K562 (cell line): Measurements from ENCODE around the gene MLLT11. TPM values are rescaled to one million over a fixed set of nuclear protein-coding genes. Genes with fewer than 3 reads are reported as not detected.
A peak's percentile ranks its signal among the peaks of the same experiment; 100 is the strongest.

Experiments
- ATF7 ChIP-seq: fragments of 450-650 bp; IDR thresholded peaks from 2 replicates; pipeline ENCODE4 v1.7.1; 2014; ENCODE audit warnings: mild to moderate bottlenecking, moderate library complexity
- CBX5 ChIP-seq: IDR thresholded peaks from 2 replicates; pipeline ENCODE4 v1.6.1; 2014; ENCODE audit warnings: low read depth, borderline replicate concordance
- CEBPB ChIP-seq: fragments of 450-650 bp; IDR thresholded peaks from 2 replicates; pipeline ENCODE4 v1.6.1; 2016; ENCODE audit warnings: missing genetic modification characterization, missing compliant biosample characterization
- DACH1 ChIP-seq: fragments of 450-650 bp; IDR thresholded peaks from 2 replicates; pipeline ENCODE4 v1.6.1; 2018; ENCODE audit not compliant: partially characterized antibody
- FOXM1 ChIP-seq, 2 experiments: fragments of 450-650 bp in 1 of 2; sonication (generic) in 1 of 2; formaldehyde crosslinking in 1 of 2; IDR thresholded peaks; 2 replicates each; pipeline versions ENCODE4 v1.6.1 to v1.9.0; 2017 to 2022; ENCODE audit warnings: low read depth in 2 of 2, mild to moderate bottlenecking in 2 of 2, missing genetic modification reagents in 1 of 2, moderate library complexity in 1 of 2
- HCFC1 ChIP-seq: IDR thresholded peaks from 2 replicates; pipeline ENCODE4 v1.6.1; 2012; ENCODE audit warnings: low read depth, low read length, improper control_type of control experiment
- KDM2B ChIP-seq: fragments of 250-450 bp; sonication (Bioruptor Pico); IDR thresholded peaks from 2 replicates; pipeline ENCODE4 v1.8.0; 2021; ENCODE audit warnings: mild to moderate bottlenecking, moderate library complexity
- MXI1 ChIP-seq: IDR thresholded peaks from 2 replicates; pipeline ENCODE4 v1.6.1; 2011; ENCODE audit warnings: low read depth, mild to moderate bottlenecking, improper control_type of control experiment, low read length
- NR4A1 ChIP-seq, 2 experiments: fragments of 250-450 bp in 1 of 2; fragments of 450-650 bp in 1 of 2; sonication (Bioruptor Pico) in 1 of 2; IDR thresholded peaks; 2 replicates each; pipeline versions ENCODE4 v1.4.0 to v1.6.1; 2016 to 2020; ENCODE audit warnings: mild to moderate bottlenecking in 2 of 2, missing compliant biosample characterization in 1 of 2, missing genetic modification characterization in 1 of 2, moderate library complexity in 1 of 2
- POLR2H ChIP-seq: IDR thresholded peaks from 2 replicates; pipeline ENCODE4 v1.6.1; 2016; ENCODE audit warnings: missing genetic modification characterization, low read depth, mild to moderate bottlenecking, control low read depth, missing compliant biosample characterization, moderate library complexity
- POLR3G ChIP-seq: IDR thresholded peaks from 2 replicates; pipeline ENCODE4 v1.6.1; 2011; ENCODE audit not compliant: insufficient read length, insufficient replicate concordance; ENCODE audit errors: extremely low read depth
- ZC3H11A ChIP-seq: IDR thresholded peaks from 2 replicates; pipeline ENCODE4 v1.6.1; 2012; ENCODE audit warnings: low read depth, low read length, improper control_type of control experiment
- polyA plus RNA-seq, 8 experiments: library from polyadenylated mRNA; depleted of rRNA in 4 of 8; stranded (reverse) in 5 of 8; unstranded in 3 of 8; fragments of >200 nt; fragmentation: Nextera tagmentation in 2 of 8; fragmentation: Illumina TruSeq in 1 of 8; extraction: Ambion mirVana in 2 of 8; extraction: Trizol in 1 of 8; gene quantifications; 2 replicates each; pipeline versions ENCODE4 v1.2.1 to v1.2.3, GENCODE V29; 2011 to 2014; ENCODE audit warnings: inconsistent platforms in 1 of 8, missing spikeins in 1 of 8
- total RNA-seq, 7 experiments: library from RNA; depleted of rRNA in 6 of 7; stranded (reverse); fragments of >200 nt in 6 of 7; fragmentation: Illumina TruSeq in 2 of 7; extraction: Trizol in 2 of 7; gene quantifications; 2 replicates each; pipeline versions ENCODE4 v1.2.1 to v1.2.3, GENCODE V29; 2011 to 2021; ENCODE audit warnings: low replicate concordance in 1 of 7
- TF ChIP-seq, protein P1 (sequence below): fragments of 250-450 bp; sonication (Bioruptor Pico); IDR thresholded peaks from 2 replicates; pipeline ENCODE4 v1.8.0; 2021; ENCODE audit warnings: moderate library complexity, mild to moderate bottlenecking, inconsistent platforms
- TF ChIP-seq, protein P2 (sequence below): sonication (generic); formaldehyde crosslinking; IDR thresholded peaks from 2 replicates; pipeline ENCODE4 v1.8.1; 2022; ENCODE audit warnings: missing genetic modification reagents
- TF ChIP-seq, protein P3 (sequence below): fragments of 250-450 bp; sonication (Bioruptor Pico); IDR thresholded peaks from 2 replicates; pipeline ENCODE4 v1.4.0; 2020
- TF ChIP-seq, protein P4 (sequence below): fragments of 450-650 bp; IDR thresholded peaks from 2 replicates; pipeline ENCODE4 v1.7.0; 2016; ENCODE audit warnings: borderline replicate concordance

MLLT11 gene
- total and polyA plus RNA-seq, 9 of the 15 experiments (the other 6 are each of a cell fraction or from before 2014, with no cell fraction given), result 12.1 to 91.0 (median 22.0) TPM

DNA sequence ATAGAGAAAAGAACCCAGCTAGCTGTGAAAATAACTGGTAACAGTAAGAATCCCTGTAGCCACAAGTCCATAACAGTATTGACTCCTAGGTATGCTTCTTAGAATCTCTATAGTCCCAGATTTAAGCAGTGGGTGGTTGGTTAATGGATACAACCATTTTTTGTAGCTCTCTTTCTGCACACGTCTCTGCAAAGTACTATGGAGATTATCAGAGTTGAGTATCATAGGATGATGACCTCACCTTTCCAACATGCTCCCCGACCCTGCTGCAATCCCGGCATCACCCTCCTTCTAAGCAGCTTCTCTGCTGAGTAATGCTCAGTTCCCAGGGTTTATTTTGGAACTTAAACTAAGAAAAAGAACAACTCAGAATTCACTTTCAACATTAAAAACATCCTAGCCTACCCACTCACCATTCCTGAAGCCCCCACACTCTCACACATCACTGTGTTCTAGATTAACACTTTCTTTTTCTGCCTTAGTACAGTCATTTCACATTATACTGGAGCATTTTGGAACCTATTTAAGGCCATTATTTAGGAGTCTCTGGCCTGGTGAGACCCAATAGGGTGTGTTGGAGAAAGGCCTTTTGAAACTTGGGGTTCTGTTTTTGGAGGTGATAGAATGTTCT lies 2.7 kb downstream of the MLLT11 start (continued):
- TF ChIP-seq, protein P1, sequence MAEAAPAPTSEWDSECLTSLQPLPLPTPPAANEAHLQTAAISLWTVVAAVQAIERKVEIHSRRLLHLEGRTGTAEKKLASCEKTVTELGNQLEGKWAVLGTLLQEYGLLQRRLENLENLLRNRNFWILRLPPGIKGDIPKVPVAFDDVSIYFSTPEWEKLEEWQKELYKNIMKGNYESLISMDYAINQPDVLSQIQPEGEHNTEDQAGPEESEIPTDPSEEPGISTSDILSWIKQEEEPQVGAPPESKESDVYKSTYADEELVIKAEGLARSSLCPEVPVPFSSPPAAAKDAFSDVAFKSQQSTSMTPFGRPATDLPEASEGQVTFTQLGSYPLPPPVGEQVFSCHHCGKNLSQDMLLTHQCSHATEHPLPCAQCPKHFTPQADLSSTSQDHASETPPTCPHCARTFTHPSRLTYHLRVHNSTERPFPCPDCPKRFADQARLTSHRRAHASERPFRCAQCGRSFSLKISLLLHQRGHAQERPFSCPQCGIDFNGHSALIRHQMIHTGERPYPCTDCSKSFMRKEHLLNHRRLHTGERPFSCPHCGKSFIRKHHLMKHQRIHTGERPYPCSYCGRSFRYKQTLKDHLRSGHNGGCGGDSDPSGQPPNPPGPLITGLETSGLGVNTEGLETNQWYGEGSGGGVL, result no peak
- TF ChIP-seq, protein P2, sequence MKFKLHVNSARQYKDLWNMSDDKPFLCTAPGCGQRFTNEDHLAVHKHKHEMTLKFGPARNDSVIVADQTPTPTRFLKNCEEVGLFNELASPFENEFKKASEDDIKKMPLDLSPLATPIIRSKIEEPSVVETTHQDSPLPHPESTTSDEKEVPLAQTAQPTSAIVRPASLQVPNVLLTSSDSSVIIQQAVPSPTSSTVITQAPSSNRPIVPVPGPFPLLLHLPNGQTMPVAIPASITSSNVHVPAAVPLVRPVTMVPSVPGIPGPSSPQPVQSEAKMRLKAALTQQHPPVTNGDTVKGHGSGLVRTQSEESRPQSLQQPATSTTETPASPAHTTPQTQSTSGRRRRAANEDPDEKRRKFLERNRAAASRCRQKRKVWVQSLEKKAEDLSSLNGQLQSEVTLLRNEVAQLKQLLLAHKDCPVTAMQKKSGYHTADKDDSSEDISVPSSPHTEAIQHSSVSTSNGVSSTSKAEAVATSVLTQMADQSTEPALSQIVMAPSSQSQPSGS (CRISPR knock-in tag), result no peak
- TF ChIP-seq CBX5, result no peak
- TF ChIP-seq POLR2H (tag), result no peak
- no peak for TF ChIP-seq MXI1
- peak; percentile 98 for TF ChIP-seq ATF7
- TF ChIP-seq DACH1, result no peak
- TF ChIP-seq FOXM1 (IDR thresholded peaks at IDR 0.05; ENCODE audit: low read depth), result no peak
- TF ChIP-seq FOXM1 (CRISPR knock-in tag; IDR thresholded peaks at IDR 0.05; ENCODE audit: low read depth), result no peak
- TF ChIP-seq, protein P3, sequence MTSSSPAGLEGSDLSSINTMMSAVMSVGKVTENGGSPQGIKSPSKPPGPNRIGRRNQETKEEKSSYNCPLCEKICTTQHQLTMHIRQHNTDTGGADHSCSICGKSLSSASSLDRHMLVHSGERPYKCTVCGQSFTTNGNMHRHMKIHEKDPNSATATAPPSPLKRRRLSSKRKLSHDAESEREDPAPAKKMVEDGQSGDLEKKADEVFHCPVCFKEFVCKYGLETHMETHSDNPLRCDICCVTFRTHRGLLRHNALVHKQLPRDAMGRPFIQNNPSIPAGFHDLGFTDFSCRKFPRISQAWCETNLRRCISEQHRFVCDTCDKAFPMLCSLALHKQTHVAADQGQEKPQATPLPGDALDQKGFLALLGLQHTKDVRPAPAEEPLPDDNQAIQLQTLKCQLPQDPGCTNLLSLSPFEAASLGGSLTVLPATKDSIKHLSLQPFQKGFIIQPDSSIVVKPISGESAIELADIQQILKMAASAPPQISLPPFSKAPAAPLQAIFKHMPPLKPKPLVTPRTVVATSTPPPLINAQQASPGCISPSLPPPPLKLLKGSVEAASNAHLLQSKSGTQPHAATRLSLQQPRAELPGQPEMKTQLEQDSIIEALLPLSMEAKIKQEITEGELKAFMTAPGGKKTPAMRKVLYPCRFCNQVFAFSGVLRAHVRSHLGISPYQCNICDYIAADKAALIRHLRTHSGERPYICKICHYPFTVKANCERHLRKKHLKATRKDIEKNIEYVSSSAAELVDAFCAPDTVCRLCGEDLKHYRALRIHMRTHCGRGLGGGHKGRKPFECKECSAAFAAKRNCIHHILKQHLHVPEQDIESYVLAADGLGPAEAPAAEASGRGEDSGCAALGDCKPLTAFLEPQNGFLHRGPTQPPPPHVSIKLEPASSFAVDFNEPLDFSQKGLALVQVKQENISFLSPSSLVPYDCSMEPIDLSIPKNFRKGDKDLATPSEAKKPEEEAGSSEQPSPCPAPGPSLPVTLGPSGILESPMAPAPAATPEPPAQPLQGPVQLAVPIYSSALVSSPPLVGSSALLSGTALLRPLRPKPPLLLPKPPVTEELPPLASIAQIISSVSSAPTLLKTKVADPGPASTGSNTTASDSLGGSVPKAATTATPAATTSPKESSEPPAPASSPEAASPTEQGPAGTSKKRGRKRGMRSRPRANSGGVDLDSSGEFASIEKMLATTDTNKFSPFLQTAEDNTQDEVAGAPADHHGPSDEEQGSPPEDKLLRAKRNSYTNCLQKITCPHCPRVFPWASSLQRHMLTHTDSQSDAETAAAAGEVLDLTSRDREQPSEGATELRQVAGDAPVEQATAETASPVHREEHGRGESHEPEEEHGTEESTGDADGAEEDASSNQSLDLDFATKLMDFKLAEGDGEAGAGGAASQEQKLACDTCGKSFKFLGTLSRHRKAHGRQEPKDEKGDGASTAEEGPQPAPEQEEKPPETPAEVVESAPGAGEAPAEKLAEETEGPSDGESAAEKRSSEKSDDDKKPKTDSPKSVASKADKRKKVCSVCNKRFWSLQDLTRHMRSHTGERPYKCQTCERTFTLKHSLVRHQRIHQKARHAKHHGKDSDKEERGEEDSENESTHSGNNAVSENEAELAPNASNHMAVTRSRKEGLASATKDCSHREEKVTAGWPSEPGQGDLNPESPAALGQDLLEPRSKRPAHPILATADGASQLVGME (CRISPR knock-in tag), result no peak
- TF ChIP-seq HCFC1, result no peak
- no peak for TF ChIP-seq ZC3H11A
- TF ChIP-seq CEBPB, result peak; percentile 36; the same call in 1 of the 2 replicates
- no peak for TF ChIP-seq NR4A1 (CRISPR knock-in tag; IDR thresholded peaks at IDR 0.05)
- TF ChIP-seq NR4A1 (tag; IDR thresholded peaks at IDR 0.05), result no peak
- TF ChIP-seq, protein P4, sequence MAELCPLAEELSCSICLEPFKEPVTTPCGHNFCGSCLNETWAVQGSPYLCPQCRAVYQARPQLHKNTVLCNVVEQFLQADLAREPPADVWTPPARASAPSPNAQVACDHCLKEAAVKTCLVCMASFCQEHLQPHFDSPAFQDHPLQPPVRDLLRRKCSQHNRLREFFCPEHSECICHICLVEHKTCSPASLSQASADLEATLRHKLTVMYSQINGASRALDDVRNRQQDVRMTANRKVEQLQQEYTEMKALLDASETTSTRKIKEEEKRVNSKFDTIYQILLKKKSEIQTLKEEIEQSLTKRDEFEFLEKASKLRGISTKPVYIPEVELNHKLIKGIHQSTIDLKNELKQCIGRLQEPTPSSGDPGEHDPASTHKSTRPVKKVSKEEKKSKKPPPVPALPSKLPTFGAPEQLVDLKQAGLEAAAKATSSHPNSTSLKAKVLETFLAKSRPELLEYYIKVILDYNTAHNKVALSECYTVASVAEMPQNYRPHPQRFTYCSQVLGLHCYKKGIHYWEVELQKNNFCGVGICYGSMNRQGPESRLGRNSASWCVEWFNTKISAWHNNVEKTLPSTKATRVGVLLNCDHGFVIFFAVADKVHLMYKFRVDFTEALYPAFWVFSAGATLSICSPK, result no peak
- TF ChIP-seq KDM2B (CRISPR knock-in tag), result no peak
- TF ChIP-seq POLR3G, result no peak
